HG03280 (cell line): ENCODE data around the gene WIZ.
"Not testable (repeated sequence)": the region's sequence is repeated elsewhere in the genome, so short reads cannot be mapped to it uniquely, and the experiment has no call there.

Experiments used
- ATAC-seq: cut with Tn5 transposase; IDR thresholded peaks from one replicate; pipeline ENCODE4 v1.9.1; 2021; ENCODE audit warnings: mild to moderate bottlenecking, moderate library complexity; ENCODE audit not compliant: unreplicated experiment

Gene WIZ

GRCh38 chr19:15449620-15450527, at the start of gene WIZ:
Gene WIZ (minus strand): TSS chr19:15449956. CDS start chr19:15448307, 1,649 bp downstream.
- peak; percentile 57 for ATAC-seq

- no peak for ATAC-seq
These were observed 49.2 kb upstream of the WIZ start for GRCh38 chr19:15498910-15499309.

GRCh38 chr19:15498156-15498858, 48.6 kb upstream of the WIZ start:
- no peak for ATAC-seq

- ATAC-seq, result no peak
These were observed 45.4 kb upstream of the WIZ start for GRCh38 chr19:15495151-15495550.

GRCh38 chr19:15488489-15489226, 38.9 kb upstream of the WIZ start:
- no peak for ATAC-seq

GRCh38 chr19:15487038-15487437, 37.3 kb upstream of the WIZ start:
- ATAC-seq, result no peak

- not testable (repeated sequence) for ATAC-seq
These were observed 36.0 kb upstream of the WIZ start for GRCh38 chr19:15485768-15486167.

GRCh38 chr19:15480996-15481395, 31.2 kb upstream of the WIZ start:
- ATAC-seq, result not testable (repeated sequence)

- no peak for ATAC-seq
These were observed 29.9 kb upstream of the WIZ start, which contains the start of gene PGLYRP2 for GRCh38 chr19:15479391-15480345. Gene PGLYRP2 (minus strand): TSS chr19:15479501. CDS start chr19:15479371, 130 bp downstream.

- no peak for ATAC-seq
These were observed 26.6 kb upstream of the WIZ start for GRCh38 chr19:15476325-15476724.

GRCh38 chr19:15475611-15476010, 25.9 kb upstream of the WIZ start:
- no peak for ATAC-seq

GRCh38 chr19:15475169-15475568, 25.4 kb upstream of the WIZ start:
- no peak for ATAC-seq

- ATAC-seq, result not testable (repeated sequence)
These were observed 24.1 kb upstream of the WIZ start for GRCh38 chr19:15473821-15474220.

GRCh38 chr19:15471639-15472101, 21.9 kb upstream of the WIZ start:
- ATAC-seq, result no peak

GRCh38 chr19:15469513-15470297, 19.9 kb upstream of the WIZ start:
- no peak for ATAC-seq

- ATAC-seq, result no peak
These were observed 19.1 kb upstream of the WIZ start for GRCh38 chr19:15468675-15469512.

GRCh38 chr19:15467734-15468214, 18.0 kb upstream of the WIZ start:
- no peak for ATAC-seq
